ENCODE results near the gene PDZD2. TPM values are rescaled to one million over a fixed set of nuclear protein-coding genes. Genes with fewer than 3 reads are reported as not detected.

The PDZD2 gene
- total RNA-seq, 2 donors from 2014 or later = 10.3 to 59.5 TPM

DNA sequence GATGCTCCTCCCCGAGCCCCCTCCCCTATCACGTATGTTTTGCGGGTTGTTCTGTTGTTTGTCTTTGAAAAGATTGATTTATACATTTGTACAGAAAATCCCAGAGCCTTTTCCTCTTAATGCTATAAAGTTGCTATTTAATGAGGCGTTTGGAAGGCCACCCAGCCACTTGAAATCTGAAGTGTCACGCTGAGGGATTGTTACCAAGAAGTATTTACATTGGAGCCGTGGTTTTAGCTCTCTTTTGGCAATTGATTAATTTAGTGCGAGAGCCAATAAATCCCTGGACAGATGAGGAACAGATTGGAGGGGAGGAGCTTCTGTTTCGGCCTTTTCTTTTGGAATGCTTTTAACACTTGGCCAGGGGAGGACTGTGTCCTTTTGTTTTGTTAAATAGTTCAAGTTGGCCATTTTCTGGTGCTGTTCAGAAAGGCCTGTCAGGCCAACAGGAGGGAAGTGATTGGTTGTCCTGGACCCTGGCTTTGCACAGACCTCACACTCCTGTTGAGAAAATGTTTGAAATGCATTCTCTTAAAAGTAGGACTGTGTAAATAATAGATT is 250.2 kb downstream of the PDZD2 start:
- H3K27ac ChIP-seq = no peak overlapping the region
- no peak overlapping the region for H3K4me3 ChIP-seq
- peaks cover 4% of the 10 kb centered on the region for H3K4me1 ChIP-seq (replicated peaks)
- no peaks in the 10 kb centered on the region for H3K27me3 ChIP-seq (replicated peaks; ENCODE audit: insufficient read depth)
- H3K9me3 ChIP-seq = no peaks in the 10 kb centered on the region
- no peaks in the 10 kb centered on the region for H3K36me3 ChIP-seq
- WGBS = 17% methylated on average over 8 of the region's 8 CpGs
- no peak for TF ChIP-seq POLR2AphosphoS5 (IDR thresholded peaks at IDR 0.05)
- TF ChIP-seq, protein P1, sequence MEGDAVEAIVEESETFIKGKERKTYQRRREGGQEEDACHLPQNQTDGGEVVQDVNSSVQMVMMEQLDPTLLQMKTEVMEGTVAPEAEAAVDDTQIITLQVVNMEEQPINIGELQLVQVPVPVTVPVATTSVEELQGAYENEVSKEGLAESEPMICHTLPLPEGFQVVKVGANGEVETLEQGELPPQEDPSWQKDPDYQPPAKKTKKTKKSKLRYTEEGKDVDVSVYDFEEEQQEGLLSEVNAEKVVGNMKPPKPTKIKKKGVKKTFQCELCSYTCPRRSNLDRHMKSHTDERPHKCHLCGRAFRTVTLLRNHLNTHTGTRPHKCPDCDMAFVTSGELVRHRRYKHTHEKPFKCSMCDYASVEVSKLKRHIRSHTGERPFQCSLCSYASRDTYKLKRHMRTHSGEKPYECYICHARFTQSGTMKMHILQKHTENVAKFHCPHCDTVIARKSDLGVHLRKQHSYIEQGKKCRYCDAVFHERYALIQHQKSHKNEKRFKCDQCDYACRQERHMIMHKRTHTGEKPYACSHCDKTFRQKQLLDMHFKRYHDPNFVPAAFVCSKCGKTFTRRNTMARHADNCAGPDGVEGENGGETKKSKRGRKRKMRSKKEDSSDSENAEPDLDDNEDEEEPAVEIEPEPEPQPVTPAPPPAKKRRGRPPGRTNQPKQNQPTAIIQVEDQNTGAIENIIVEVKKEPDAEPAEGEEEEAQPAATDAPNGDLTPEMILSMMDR (IDR thresholded peaks at IDR 0.05) = no peak
- TF ChIP-seq POLR2A (IDR thresholded peaks at IDR 0.05) = no peak
- intact Hi-C loops (cut with DNase I) = no loop called here
- DNase-seq (ENCODE audit: low spot score) = no peak

- no peak for DNase-seq (ENCODE audit: low spot score)
- Histone ChIP-seq H3K27me3 (replicated peaks; ENCODE audit: insufficient read depth) (no peaks in the 10 kb centered on the region), H3K36me3 (no peaks in the 10 kb centered on the region), H3K4me1 (replicated peaks) (peaks cover 4% of the 10 kb centered on the region), H3K9me3 (no peaks in the 10 kb centered on the region), H3K27ac (no peak overlapping the region), H3K4me3 (no peak overlapping the region)
- no peak for TF ChIP-seq POLR2AphosphoS5 (IDR thresholded peaks at IDR 0.05)
- TF ChIP-seq, protein P1 (IDR thresholded peaks at IDR 0.05) = no peak
- no peak for TF ChIP-seq POLR2A (IDR thresholded peaks at IDR 0.05)
- intact Hi-C loops (cut with DNase I) = no loop called here
- 15% methylated on average over 7 of the region's 7 CpGs for WGBS
Observed at GRCh38 chr5:31890046-31890445, 251.1 kb downstream of the PDZD2 start.

GRCh38 chr5:31894141-31894540 is 255.2 kb downstream of the PDZD2 start:
- intact Hi-C loops (cut with DNase I) = no loop called here

GRCh38 chr5:31895199-31895820 is 256.4 kb downstream of the PDZD2 start:
- no peaks in the 10 kb centered on the region for H3K9me3 ChIP-seq
- no peaks in the 10 kb centered on the region for H3K36me3 ChIP-seq
- H3K27me3 ChIP-seq (replicated peaks; ENCODE audit: insufficient read depth) = no peaks in the 10 kb centered on the region
- intact Hi-C loops (cut with DNase I) = no loop called here
- no peak overlapping the region for H3K27ac ChIP-seq
- DNase-seq (ENCODE audit: low spot score) = no peak
- TF ChIP-seq POLR2AphosphoS5 (IDR thresholded peaks at IDR 0.05) (no peak), POLR2A (IDR thresholded peaks at IDR 0.05) (no peak)
- TF ChIP-seq, protein P1 (IDR thresholded peaks at IDR 0.05) = no peak
- 87% methylated on average over 2 of the region's 2 CpGs for WGBS
- H3K4me1 ChIP-seq (replicated peaks) = no peaks in the 10 kb centered on the region
- H3K4me3 ChIP-seq = no peak overlapping the region

More at GRCh38 chr5:31894141-31894540, 255.2 kb downstream of the PDZD2 start:
- Histone ChIP-seq H3K9me3 (no peaks in the 10 kb centered on the region), H3K36me3 (no peaks in the 10 kb centered on the region), H3K27me3 (replicated peaks; ENCODE audit: insufficient read depth) (no peaks in the 10 kb centered on the region), H3K4me1 (replicated peaks) (no peaks in the 10 kb centered on the region), H3K27ac (no peak overlapping the region), H3K4me3 (no peak overlapping the region)
- 86% methylated on average over 6 of the region's 6 CpGs for WGBS
- DNase-seq (ENCODE audit: low spot score) = no peak
- TF ChIP-seq POLR2AphosphoS5 (IDR thresholded peaks at IDR 0.05) = no peak
- TF ChIP-seq POLR2A (IDR thresholded peaks at IDR 0.05) = no peak

GRCh38 chr5:31898036-31898632 is 259.2 kb downstream of the PDZD2 start:
- H3K27me3 ChIP-seq (replicated peaks; ENCODE audit: insufficient read depth) = no peaks in the 10 kb centered on the region
- TF ChIP-seq POLR2A (IDR thresholded peaks at IDR 0.05) = no peak
- TF ChIP-seq, protein P1 (IDR thresholded peaks at IDR 0.05) = no peak
- no peak for TF ChIP-seq POLR2AphosphoS5 (IDR thresholded peaks at IDR 0.05)
- H3K4me1 ChIP-seq (replicated peaks) = no peaks in the 10 kb centered on the region
- DNase-seq (ENCODE audit: low spot score) = no peak
- 81% methylated on average over 6 of the region's 6 CpGs for WGBS
- no peaks in the 10 kb centered on the region for H3K36me3 ChIP-seq
- no peak overlapping the region for H3K4me3 ChIP-seq
- intact Hi-C loops (cut with DNase I) = no loop called here
- H3K27ac ChIP-seq = no peak overlapping the region
- no peaks in the 10 kb centered on the region for H3K9me3 ChIP-seq

All from prostate gland (tissue), 2 donors.